Caki2 (cell line): ENCODE results near the gene DLK2. TPM values are rescaled to one million over a fixed set of nuclear protein-coding genes. Genes with fewer than 3 reads are reported as not detected.
"Not testable (repeated sequence)": the region's sequence is repeated elsewhere in the genome, so short reads cannot be mapped to it uniquely, and the experiment has no call there.

Experiments
- DNase-seq: peaks from one replicate; pipeline ENCODE4 v3.0.0-alpha.2; 2015; ENCODE audit warnings: low read depth
- in situ Hi-C: cut with HindIII; loops from 2 replicates; pipeline ENCODE4 v1.10.0; 2016; ENCODE audit warnings: low sequenced_read_pairs, low pct_unique_long_range_greater_than_20kb, mixed read lengths
- total RNA-seq: library from RNA; depleted of rRNA; stranded (reverse); fragments of >200 nt; shearing (Covaris generic); gene quantifications from 2 replicates; pipeline ENCODE4 v1.2.3, GENCODE V29; 2014; ENCODE audit warnings: low replicate concordance

DLK2 gene
- total RNA-seq, 1 experiment from 2014 or later = 0.07 TPM

DNA sequence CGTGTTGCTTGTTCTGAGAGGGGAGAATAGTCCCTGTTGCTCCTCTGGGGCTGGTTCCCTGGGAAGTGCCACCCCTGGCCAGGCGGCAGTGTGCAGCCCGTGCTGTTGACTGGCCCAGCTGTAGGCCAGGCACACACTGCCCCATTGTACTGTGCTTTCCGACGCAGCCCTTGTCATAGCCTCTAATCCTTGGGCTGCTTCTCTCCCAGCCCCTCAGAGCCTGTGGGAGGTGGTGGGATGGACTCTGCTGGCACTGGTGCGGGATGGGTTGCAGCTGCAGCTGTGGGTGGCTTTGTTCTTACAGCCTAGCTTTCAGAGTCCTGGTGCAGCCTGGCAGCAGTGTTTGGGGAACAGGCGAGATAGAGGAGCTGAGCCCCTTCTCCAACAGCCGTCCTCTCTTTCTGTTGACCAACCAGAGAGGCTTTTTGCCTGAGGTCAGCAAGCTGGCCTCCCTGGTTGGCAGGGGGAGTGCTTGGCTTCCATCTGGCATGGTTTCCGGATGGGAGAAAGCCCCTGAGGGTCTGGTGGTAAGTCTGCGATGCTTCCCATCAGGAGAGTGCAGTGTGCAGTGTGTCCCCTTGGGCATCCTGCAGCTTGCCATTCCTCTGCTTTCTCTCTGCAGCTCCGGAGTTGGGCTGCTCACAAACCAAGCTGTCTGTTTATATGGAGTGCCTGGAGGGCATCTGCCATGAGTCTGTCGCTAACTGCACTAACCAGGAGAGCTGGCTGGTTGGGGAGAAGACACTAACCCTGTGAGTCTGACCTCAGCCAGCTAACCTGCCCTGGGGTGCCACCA, 34.1 kb upstream of the DLK2 start:
- in situ Hi-C loops = no loop called here
- no peak for DNase-seq

DNA sequence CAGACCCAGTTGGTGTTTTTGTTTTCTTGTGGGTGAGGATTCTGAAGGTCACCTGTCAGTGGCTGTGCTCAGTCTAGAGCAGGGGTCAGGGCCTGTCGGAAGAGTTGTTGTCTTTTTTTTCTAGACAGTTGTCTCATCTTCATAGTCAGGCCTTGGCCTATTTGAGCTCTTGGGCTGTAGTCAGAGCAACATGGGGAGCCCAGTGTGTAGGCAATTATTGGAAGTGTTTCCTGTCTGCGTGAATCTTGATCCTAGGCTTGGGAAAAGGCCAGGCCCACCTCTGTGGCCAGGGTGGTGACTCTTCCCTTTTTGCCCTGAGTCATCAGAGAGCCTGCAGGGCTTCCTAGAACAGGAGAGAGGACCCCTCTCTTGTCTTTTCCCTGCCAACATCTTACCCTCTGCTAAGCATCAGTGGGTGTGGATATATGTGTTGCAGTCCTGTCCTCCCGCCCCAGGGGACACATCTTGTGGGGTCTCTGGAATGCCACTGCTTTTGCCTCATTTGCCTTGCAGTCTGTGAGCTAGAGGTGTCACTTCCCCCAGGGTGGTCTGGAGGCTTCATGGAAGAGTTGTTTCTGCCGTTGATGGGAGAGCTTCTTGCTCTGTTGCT, 33.4 kb upstream of the DLK2 start:
- DNase-seq = no peak
- in situ Hi-C loops = no loop called here

DNA sequence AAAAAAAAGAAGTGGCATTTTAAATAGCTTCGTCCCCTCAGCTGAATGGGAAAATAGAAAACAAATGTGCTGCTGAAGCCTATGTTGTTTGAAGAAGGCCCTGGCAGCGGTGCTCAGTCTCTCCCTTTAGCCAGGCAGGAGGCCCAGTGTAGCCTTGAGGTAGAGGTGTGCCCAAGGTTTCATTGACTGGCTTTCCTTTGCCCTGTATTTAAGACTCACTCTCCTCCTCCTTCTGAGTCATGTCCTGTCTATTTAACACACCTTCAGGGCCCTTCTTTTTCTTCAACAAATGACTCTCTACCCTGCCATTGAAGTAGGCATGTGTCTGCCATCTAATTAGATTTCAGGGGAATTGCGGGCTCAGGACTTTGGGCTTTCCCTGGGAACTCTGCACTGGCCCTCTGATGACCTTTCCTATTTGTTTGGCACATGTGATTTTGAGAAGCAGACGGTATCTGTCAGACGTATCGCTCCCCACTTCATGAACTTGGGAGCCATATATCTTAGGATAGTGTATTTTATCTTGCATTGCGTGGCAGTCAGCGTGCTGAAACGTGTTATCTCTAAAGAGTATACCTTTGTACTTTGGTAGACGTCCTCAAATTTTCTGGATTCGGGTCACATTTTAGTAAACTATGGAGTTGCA, 26.4 kb upstream of the DLK2 start:
- peak; percentile 35 for DNase-seq
- in situ Hi-C loops = no loop called here

DNA sequence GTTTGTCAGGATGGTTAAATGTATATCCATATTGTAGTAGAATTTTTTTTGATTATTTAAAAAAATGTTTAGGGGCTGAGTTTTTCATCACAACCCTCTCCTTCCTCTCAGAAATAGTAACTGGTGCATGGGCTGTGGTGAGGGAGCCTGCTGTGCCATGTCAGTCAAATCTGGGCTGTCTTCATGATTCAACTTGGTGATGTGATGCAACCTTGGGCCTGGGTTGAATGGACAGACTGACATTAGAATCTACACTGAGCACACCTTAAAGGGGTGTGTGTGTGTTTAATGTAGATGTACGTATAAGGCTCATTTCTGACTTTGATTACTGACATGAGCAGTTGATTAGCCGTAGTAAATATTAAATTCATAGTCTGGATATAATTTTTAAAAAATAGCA, 25.7 kb upstream of the DLK2 start:
- in situ Hi-C loops = no loop called here
- no peak for DNase-seq

DNA sequence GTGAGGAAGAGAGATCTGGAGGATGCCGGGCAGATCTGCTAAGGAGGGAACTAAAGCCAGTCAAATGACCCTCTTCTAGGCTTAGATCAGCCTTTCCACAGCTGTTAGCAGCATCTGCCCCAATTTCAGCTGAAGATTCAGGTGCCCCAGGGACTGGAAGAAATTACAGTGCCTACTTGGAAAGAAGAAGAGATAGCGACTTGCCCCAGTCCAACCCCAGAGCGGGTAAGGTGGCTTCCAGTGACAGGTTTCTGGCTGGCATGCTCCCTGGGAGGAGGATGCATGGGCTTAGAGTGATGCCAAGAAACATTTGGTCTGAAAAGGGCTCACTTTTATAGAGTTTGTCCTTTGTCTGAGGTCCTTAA, 22.6 kb upstream of the DLK2 start:
- in situ Hi-C loops = no loop called here
- no peak for DNase-seq

DNA sequence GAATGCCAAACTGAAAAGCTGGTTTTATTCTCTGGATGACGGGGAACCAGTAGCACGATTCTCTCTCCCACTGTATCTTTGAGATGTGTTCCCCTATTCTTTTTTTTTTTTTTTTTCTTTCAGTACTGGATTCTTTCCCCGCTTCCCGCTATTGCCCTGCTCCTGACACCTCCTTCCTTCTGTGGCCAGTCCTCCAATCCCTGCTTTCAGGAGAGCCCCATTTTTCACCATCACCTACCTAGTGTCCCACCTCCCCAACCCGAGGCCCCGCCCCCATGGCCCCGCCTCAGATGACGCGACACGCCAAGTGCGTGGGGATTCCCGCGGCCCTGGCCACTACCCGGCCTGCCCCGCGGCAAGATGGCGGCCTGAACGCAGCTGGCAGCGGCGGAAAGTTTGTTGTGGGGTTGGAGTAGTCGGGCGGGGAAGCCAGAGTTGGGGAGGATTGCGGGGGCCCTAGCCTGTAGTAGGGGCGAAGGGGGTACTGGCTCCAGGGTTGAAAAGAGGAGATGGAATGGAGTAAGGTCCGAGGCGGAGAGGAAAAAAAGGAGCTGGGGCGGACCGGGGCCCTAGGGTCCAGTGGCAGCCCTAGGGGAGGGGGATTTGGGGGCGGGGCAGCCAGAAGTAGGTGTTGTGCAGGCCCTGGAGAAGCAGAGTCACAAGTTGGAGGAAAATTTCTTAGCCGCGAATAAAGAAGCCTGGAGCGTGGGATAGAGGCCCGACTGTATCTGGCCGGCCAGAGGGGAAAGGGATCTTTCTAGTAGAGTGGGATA, 22.1 kb upstream of the DLK2 start, which contains the start of gene TJAP1:
TJAP1 (plus strand) TSS at position 336 of the 773 bp plus-strand sequence. CDS start 21,432 bp downstream, outside the sequence.
- peak; percentile 72 for DNase-seq
- in situ Hi-C loops = no loop called here

DNA sequence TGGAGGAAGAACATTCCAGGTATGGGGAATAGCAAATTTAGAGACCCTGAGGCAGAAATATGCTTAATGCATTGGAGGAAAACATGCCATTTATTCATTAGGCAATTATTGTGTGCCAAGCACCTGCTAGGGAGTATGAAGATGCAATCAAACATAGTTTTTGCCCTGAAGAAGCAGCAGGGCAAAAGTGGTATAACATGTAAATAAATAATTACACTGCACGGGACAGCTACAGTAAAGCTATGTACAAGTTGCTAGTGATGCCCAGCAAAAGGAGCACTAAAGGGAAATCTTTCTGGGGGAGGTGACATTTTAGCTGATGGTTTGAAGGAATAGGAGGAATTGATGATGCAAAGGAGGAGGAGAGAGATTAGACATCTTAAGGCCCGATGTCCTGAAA, 21.4 kb upstream of the DLK2 start:
- in situ Hi-C loops = no loop called here
- DNase-seq = no peak

DNA sequence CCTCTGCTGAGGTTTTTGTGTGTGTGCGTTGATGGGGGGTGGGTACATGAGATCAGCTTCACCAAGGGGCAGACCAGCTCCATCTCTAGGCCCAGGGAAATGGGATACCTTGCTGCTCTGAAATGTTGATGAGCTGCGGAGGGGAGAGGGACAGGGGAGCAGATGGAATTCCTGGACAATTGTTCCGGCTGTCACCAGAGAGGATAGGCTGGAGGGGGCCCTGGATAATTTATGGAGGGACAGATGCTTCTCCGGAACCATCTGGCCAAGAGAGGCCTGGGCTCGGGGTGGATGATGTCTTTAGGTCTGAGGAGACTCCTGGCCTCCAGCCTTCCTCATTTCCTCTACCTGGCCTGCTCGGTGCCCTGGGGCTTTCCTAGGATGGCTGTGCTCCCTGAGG, 20.2 kb upstream of the DLK2 start:
- DNase-seq = no peak
- in situ Hi-C loops = no loop called here

DNA sequence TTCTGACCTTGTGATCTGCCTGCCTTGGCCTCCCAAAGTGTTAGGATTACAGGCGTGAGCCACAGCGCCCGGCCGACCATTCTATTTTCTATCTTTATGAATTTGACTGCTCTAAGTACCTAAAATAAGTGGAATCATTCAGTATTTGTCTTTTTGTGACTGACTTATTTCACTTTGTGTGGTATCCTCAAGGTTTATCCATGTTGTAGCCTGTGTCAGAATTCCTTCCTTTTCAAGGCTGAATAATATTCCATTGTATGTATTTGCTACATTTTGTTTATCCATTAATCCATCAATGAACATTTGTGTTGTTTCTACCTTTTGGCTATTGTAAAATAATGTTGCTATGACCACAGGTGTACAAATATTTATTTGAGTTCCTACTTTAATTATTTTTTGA, 17.2 kb upstream of the DLK2 start:
- DNase-seq = no peak
- in situ Hi-C loops = no loop called here

DNA sequence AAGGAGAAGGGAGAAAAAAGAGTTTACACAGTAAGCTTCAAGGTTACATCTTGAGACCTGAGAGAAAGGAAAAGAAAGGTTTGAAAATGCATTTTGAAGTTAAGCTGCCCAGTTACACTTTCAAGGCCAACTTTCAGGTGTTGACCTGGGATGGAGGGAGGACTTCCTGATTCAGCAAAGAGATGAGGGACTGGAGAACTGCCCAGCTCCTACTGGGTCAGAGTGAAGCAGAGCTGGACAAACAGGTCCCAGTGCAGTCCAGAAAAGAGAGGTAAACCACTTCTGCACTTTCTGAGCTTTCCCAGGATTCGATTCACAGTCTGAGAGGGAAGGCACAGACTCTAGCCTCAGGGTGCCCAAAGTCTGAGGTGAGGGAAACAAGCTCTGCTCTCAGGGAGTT, 16.1 kb upstream of the DLK2 start:
- no peak for DNase-seq

DNA sequence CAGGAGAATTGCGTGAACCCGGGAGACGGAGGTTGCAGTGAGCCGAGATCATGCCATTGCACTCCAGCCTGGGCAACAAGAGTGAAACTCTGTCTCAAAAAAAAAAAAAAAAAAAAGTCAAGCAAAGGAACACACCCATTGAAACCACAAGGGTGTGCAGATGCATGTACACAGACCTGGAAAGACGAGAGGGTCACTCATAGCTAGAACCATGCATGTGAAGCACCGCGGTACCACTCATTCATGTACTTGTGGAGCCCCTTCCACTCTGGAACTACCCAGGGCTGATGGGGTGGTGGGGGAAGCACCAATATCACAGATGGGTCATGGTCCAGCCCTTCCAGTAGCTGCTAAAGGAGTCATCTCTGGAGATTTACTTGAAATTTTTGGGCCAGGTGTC, 14.6 kb upstream of the DLK2 start:
- in situ Hi-C loops = no loop called here
- no peak for DNase-seq

More for the DNA sequence above, 16.1 kb upstream of the DLK2 start:
- in situ Hi-C loops = no loop called here

DNA sequence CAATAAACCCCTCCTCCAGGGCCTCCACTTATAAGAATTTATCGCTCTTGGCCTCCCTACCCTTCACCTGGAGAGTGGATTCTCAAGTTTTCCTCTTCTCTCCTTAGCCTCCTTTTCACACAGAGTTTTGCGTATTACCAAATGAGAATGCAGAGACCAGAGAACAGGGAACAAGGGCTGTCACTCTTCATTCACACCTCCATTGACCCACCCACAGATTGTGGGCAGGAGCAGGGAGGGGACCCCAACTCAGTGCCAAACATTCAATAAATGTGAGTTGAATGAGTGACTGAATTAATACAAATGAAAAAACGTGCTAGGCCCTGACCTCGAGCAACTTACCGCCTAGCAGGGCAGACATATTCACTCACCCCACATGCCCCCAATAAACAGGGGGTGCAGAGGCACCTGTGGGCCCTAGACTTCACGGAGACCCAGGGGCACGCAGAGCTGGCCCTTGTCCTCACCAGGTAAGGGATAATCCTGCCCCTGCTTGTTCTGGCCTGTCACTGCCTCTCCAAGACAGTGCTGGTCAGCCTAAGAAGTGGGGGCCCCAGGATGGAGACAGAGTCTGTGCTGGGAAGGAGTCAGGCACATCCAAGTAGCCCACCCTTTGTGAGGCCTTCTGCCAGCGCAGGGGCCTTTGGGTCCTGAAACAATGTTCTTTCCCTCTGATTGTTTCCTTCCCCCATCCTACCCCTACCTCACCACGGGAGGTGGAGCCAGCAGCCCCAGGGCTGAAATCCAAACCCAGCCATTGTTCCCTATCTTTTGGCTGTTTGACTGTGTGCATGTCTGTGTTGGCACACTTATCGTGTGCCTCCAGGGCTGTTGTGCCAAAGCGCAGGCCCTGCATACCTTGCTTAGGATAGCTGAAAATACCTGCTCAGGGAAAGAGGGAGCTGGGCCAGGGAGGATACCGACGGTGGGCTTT, 13.7 kb upstream of the DLK2 start:
- in situ Hi-C loops = no loop called here
- no peak for DNase-seq

DNA sequence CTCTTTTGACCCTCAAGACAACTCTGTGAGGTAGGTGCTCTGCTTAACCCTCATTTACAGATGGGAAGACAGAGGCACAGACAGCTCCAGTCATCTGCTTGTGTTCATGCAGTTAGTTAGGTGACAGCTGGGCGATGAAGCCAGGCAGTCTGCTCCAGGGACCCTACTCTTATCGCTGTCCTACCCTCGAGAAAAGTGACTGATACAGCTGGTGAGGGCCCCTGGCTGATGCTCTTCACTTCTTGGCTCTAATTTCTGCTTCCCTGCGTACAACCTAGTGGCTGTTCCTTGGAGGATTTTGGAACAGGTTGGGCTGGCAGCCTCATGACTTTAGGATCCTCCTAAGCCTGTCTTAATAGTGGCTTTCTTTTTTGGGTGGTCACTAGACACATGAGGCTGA, 12.9 kb upstream of the DLK2 start:
- no peak for DNase-seq
- in situ Hi-C loops = no loop called here

DNA sequence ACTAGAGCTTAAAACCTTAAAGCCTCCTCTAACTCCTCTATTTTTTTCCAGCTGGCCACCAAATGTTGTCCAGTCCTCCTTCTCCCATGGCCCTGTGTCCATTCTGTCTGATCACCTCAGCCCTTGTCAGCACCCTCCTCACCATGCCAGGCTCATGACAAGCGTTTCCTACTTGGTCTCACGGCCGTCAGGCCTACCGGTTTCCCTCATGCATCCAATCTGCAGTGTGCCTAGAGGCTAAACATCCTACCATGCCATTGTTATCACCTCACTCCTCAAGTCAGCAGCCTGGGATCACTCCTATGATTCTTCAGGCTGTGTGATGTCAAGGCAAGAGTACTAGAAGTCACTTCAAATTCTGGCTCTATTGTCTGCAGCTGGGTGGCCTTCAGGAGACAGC, 12.4 kb upstream of the DLK2 start:
- in situ Hi-C loops = no loop called here
- DNase-seq = no peak

DNA sequence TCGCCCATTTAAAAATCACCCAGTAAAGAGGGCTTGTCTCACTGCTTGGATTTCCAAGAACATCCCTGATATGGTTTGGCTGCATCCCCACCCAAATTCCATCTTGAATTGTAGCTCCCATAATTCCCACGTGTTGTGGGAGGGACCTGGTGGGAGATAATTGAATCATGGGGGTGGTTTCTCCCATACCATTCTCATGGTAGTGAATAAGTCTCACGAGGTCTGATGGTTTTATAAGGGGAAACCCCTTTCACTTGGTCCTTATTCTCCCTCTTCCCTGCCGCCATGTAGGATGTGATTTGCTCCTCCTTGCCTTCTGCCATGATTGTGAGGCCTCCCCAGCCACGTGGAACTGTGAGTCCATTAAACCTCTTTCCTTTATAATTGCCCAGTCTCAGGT, 11.9 kb upstream of the DLK2 start:
- DNase-seq, in situ Hi-C loops: not testable (repeated sequence)

DNA sequence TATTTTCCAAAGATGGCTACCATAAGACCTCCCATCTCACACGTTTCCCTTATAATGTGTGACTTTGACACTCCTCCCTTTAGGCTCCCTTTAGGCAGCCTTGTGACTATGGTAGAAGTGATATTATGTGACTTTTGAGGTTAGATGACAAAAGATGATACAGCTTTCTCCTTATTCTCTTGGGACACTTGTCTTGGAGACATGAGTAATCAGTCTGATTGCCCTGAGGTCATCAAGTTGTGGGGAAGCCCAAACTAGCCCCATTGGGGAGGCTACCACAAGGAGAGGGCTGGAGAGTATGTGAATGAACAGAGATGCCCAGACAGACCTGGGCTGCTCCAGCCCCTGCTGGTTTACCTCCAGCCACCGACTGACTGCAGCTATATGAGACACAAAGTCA, 10.6 kb upstream of the DLK2 start:
- no peak for DNase-seq

DNA sequence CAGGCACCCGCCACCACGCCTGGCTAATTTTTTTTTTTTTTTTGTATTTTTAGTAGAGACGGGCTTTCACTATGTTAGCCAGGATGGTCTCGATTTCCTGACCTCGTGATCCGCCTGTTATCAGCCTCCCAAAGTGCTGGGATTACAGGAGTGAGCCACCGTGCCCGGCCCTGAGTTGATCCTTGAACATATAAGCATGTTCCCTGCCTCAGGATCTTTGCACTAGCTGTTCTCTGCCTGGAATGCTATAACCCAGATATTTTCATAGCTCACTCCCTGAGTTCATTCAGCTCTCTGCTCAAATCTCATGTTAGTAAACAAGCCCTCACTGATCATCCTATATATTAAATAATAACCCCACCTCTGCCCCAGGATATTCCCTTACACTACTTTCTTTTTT, 9.0 kb upstream of the DLK2 start:
- DNase-seq = no peak
- in situ Hi-C loops = no loop called here

More for the DNA sequence above, 10.6 kb upstream of the DLK2 start:
- in situ Hi-C loops = no loop called here

DNA sequence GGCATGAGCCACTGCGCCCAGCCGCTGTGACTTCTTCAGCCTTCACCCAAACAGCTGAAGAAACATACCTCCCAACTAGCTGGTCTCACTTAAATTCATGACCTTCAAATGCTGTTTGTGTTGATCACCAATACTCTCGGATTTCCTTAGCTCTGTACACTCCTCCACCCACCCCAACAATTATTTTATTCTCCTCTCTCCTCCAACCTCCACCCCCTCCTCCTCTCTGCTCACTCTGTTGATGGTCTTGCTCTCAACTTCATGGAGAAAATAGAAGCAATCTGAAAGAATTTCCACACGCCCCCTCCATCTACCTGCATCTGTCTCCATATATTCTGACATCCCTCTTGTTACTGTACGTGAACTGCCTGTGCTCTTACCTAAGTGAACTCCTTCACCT, 6.6 kb upstream of the DLK2 start:
- in situ Hi-C loops = no loop called here
- no peak for DNase-seq
